Midbrain (tissue), 1 donor: ENCODE results near the gene SLC22A4.

Experiments
- DNase-seq: peaks from one replicate; lab custom pipeline; 2025; lab: John Stamatoyannopoulos, UW

The SLC22A4 gene

DNA sequence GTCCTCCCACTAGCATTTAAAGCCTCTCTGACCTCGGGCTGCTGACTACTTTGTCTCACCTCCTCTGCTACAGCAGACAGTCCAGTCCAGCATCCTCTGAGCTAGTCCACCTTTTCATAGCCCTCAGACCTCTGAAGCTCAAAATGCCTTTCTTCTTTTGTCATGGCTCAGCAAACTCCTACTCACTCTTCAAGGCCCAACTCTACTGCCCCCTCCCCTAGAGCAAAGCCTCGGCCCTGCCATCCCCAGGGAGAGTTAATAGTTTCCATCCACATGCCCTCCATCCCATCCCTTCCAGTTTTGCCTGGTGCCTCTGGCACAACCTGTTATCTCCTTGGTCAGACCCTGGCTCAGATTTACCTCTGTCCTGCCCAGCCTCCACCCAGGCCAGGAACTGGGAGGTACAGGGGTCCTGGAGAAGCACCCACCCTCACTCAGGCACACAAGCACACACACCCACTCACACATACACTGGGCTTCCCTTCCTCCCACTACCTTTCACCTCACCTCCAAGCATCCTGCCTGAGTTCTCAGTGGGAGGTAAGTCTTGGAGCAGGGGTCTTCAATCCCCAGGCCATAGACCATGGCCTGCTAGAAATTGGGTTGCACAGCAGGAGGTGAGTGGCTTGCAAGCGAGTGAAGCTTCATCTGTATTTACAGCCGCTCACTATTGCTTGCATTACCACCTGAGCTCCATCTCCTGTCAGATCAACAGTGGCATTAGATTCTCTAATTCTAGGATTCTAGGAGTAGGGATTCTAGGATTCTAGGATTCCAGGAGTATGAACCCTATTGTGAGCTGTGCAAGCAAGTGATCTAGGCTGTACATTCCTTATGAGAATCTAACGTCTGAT is 18.6 kb upstream of the SLC22A4 start:
- DNase-seq: no peak

DNA sequence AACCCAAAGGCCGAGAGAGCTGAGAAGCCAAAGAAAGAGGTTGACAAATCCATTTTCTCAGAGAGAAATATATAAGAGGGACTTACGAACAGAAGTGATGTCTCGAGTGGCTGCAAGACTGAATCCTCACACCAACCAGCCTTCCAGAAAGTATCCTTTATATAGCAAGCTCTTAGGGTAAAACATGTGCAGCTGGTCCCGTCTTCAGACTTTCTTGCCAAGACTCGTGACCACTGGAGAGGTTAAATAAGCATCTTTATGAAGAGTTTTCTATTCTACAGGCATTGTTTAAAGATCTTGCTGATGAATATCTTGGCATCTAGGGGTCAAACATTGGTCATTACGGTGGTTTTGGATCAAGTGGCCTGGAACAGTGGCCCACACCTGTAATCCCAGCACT is 16.9 kb upstream of the SLC22A4 start:
- DNase-seq: no peak

DNA sequence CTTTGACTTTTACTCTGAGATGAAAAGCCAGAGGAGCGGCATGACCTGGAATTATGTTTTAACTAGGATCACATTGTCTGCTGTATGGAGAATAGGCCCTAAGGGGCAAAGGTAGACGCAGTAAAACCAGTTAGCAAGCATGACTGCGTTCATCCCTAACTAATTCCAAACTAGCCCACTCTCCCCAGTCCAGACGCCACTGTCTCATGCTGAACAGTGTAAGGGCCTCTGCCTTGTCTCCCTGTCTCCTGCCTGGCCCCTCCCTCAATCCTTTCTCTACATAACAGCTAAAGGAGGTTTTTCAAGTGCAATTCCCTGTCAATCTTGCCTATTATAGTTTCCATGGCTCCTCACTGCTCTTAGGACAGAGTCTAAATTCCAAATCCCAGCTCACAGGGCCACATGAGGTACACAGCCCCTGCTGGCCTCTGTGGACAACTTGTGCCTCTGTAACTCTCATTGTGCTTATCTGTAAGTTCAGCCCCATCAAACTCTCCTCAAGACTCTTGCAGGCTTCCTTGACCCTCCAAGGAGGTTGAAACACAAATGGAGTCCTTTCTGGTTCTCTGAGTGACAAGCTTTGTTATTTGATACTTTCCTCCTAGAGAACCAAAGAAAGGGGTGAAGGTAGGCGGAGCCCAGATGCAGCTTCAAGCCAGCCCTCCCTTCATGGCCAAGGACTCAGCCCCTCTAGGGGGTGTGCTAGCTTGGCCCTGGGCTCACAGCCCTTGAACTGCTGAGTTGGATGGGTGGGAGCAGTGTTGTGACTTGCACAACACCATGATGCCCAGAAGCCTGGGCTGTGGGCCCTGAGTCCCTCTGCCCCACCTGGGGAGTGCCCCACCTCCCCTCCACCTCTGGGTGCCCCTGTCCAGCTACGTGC is 16.0 kb upstream of the SLC22A4 start:
- no peak for DNase-seq

DNA sequence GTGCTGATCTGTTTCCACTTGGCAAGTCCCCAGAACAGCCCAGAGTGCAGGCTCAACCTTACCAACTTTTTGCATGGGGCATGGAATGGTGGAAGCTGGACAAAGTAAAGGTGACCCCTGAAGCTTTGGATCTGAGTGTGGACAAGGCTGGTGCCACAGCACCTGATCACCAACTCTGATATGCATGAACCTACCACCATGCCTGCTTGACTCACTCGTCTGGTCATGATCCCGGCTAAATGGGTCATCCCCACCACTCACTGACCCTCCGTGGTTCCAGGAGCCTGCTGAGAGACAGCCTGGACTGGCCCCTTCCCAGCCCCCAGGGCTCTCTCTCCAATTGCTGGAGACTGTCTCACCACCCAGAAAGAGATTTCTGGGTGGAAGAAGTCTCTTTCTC is 14.4 kb upstream of the SLC22A4 start:
- DNase-seq: no peak

DNA sequence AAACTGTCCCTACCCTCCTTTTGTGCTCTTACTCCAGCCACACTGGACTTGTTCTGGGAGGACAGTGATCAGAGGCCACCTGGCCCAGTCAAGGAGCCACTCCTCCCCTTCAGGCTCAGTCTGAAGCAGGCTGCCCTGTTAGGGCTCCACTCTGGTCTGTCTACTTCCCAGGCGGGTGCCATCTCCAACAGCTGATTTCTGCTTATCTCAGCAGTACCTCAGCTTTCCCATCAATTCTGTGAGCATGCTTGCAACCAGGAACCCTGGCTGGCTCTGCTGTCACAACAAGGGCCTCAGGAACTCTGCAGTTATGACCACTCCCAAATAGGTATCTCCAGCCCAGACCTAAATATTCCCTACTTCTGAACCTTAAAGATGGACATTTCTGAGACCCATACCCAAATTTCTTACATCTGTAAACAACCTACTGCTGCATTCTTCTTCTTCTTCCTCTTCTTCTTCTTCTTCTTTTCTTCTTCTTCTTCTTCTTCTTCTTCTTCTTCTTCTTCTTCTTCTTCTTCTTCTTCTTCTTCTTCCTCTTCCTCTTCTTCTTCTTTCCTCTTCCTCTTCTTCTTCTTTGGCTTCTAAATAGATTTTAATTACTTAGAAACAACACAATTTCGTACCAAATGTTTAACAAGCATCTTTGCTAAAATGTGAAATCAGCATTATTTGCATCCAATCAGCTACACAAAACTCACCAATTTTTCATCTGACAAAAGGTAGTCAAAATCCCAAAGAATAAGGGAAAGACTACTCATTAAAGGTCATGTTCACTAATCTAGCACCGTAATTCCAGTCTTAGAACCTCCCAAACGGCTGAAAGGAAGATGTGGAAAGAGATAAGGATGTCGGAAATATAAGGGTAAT is 13.6 kb upstream of the SLC22A4 start:
- DNase-seq: no peak

DNA sequence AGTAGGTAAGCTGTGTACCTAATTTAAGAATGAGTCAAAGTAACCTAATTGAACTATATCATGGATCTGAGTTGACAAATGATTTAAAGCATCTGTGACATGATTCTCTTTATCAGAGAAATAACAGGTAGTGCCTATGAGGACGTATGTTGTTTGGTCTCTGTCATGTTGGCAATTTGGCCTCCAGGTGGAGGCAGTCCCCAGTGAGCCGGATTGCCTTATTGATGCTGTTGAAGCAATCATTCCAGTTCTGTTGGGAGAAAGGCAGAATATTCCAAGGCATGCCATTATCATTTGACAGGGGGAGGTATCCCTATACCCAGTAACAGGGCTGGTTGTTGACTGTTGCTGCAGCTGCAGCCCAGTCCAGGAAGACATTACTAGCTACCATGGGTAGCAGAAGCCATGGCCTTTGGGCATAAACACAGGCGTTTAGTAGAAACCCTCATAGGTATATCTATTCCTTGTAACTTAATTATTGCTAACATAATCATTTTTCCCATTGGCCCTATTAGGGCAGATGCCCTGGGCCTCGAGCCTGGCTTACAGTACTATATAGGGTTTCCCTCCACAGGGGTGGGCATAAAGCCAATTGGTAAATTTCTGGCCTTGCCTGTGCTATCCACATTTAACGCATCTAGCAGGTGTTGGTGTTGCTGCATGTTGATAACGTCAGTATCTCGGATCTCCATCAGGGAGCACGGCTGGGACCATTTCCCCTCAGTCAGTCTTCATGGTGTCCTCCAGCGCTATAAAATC is 12.2 kb upstream of the SLC22A4 start:
- no peak for DNase-seq

DNA sequence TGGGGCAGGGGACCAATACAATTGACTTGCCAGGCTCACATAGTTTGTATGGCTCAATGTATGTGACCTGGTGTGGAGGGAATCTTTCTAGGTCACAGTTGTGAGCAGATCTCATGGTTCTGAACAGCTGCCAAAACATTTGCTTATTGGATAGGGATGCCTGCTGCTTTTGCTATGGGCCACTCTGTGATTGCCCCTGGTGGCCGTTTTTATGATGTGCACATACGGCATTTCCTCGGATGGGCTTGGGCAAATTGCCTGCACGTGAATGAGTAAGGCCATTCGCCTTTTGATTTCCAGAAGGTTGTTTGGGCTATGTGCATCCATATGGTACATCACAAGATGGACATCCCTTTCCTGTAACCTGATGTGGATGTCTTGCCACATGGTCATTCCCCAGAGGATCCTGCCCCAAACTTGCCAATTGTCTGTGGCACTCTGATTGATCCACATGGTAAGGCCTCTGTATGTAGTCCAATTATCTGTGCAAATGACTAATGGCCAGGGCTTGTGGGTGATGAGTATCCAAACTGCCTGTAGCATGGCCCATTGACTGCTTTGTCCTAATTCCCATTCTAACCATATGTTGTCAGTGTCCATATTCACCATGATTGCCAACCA is 10.7 kb upstream of the SLC22A4 start:
- no peak for DNase-seq

DNA sequence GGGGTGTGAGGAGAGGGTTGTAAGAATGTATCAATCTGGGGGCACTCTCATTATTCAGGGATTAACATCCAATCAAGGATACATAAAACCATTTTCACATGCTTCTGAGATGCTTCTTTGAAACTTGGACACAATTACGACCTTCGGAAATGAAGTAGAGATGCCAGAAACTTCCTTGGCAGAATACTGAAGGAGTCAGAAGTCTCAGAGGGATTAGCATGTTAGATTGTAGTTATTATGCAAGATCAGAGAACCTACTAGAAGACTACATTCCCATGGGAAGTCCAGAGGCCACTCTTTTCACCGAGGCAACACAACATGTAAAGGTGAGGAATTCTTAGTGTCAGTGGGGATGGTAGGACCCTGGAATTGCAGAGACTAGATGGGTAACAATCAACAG is 5.1 kb upstream of the SLC22A4 start:
- DNase-seq: no peak

DNA sequence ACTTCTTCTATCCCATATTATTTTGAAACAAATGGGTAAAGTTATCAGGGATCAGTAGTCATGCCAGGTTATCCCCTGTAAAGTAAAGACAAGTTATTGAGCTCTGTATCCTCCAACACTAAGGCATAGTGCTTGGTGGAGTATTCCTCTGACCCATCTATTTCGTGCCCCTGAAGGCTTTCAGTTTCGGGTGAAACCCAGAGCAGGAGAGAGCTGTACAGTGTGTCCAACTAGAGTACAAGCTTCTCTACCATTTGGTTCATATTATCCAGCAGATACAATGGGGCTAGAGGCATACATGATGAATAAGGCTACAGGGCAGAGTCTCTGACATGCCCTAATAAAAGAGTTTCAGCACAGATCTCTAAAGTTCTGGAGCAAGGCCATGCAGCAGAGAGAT is 3.2 kb upstream of the SLC22A4 start:
- no peak for DNase-seq

DNA sequence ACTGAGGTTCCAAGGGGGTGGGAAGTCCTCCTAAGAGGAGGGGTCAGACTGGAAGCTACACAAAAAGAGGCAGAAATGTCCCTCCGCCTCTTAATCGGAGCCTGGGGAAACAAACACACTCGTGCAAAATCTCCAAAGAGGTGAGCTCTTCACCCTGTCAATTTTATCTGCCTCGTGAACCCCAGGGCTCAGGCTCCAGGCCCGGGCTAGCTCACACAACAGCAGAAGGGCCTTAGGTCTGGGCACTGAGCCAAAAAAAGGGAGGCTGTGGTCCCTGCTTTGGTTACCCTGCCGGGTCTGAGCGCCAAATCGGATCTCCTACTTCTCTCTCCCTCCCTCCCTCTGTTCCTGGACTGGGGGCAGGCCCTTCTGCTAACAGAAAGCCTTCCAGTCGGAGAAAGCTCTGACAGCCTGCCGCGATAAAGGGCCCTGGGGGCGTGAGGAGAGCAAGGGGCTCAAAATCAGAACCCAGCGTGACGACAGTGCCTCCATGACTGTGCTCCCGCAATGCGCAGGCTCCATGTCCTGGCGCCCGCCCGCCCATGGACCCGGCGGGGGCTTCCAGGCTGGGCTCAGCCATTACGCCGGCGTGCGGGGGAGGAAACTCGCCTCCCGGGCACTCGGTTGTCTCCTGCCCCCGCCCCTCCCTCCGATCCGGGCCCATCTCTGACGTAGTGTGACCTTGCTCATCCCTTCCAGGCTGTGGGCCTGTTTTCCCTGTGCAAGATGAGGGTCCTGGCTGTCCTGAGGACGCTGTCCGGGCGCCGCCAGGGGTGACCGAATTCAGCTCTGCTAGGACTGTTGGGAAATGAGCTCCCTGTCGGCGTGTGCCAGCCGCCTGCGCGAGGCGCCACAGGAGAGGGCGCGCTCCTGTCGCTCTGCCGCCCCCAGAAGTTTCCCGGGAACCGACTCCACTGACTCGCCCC is 865 bp upstream of the SLC22A4 start:
- peak; percentile 87 for DNase-seq

DNA sequence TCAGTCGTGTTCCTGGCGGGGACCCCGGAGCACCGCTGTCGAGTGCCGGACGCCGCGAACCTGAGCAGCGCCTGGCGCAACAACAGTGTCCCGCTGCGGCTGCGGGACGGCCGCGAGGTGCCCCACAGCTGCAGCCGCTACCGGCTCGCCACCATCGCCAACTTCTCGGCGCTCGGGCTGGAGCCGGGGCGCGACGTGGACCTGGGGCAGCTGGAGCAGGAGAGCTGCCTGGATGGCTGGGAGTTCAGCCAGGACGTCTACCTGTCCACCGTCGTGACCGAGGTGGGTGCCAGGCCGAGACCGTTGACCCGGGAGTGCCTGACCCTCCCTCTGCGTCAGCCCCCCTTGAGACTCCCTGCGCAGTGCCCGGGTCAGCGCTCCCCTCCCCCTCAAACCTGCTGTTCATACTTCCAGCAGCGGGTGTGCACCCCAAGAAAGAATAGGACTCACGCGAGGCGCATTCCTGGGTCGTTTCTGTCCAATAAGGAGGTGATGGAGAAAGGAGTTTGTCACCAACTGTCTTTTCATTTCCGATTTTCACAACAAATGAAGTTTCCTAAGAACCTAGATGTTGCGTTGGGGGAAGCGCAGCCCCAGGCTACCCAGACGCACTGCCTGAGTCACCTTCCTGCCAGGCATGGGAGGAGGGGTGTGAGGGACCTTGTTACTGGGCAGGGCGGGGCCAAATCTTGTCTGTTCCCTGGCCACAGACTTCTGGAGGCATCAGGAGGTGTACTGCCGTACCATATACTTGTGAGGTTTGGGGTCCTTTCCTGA is 722 bp downstream of the SLC22A4 start:
- DNase-seq: no peak

DNA sequence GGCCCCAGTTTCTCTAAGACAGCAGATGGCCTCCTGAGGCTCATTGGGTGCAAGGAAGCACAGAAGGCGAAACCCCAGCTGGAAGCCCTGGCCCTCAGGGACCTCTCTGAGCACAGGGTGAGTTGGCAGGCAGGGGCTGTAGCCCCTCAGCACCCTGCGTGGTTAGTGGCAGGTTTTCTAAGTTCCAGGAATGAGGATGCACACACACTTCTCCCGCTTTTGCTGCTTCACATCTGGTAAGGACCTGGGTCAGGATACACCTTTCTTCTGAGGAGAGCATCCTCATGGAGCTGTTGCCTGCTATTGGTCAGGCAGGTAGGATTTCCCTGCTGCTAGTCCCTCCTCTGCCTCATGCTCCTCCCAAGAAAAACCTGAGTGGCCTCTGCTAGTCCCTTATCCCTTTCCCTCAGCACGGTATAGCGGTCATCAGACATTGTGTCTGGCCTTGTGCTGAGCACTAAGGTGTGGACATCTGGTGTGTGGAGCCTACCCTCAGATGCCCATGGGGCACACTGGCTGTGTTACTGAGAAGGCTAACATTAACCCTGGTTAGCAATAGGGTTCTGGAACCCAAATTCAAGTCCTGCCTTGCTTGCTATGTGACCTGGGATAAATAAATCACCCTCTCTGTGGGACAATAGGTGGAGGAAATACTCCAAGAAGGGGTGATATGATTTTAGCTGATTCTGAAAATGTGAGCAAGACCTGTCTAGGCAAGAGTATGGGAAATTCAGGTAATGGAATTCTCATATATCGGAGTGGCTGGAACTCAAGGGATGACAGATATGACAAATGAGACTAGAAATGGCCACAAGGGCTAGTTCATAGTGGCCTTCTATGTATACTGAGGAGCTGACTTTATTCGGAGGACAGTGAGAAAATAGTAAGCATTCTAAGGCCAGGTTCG is 1.6 kb downstream of the SLC22A4 start:
- DNase-seq: no peak

DNA sequence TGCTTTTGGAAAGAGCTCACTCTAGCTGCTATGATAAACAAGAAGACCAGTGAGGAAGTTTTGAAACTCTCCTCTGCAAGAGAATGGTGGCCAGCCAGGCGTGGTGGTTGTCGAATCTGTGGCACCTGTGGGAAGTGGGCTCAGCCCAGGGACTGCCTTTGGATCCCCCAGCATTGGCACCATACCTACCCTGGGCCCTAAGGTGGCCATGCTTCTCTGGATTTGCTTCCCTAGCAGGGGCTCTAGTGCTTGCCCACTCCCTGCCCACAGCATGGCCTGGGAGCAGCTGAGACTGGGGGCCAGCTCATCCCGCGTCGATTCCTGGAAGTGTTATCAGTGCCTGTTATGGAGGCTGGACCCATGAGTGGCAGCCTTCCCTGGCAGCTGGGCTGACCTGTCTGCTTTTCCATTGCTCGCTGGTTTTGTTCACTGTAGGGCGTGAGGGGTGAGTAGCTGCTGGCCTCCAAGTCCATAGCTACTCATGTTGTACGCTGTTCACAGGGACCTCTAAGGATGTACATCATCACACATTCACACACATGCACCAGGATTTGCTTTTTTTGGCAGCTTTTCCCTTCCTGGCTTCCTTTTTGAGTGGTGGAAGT is 2.3 kb downstream of the SLC22A4 start:
- no peak for DNase-seq

DNA sequence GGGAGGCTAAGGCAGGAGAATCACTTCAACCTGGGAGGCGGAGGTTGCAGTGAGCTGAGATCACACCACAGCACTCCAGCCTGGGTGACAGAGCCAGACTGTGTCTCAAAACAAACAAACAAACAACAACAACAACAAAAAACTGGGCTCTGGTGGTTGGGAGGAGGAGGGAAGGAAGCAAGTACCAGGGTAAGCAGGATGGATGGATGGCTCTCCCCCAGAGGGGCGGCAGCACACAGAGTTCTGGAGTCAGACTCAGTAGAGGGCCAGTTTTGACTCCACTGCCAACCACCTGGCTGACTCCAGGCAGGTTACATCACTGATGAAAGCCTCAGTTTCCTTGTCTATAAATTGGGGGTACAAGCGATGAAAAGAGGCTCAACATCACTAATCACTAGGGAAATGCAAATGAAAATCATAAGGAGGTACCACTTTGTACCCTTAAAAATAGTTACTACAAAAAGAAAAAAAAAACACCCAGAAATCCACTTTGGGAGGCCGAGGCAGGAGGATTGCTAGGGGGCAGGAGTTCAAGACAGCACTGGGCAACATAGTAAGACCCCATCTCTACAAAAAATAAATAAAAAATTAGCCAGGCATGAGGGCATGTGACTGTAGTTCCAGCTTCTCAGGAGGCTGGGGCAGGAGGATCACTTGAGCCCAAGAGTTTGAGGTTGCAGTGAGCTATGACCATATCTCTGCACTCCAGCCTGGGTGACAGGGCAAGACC is 3.2 kb downstream of the SLC22A4 start:
- no peak for DNase-seq

DNA sequence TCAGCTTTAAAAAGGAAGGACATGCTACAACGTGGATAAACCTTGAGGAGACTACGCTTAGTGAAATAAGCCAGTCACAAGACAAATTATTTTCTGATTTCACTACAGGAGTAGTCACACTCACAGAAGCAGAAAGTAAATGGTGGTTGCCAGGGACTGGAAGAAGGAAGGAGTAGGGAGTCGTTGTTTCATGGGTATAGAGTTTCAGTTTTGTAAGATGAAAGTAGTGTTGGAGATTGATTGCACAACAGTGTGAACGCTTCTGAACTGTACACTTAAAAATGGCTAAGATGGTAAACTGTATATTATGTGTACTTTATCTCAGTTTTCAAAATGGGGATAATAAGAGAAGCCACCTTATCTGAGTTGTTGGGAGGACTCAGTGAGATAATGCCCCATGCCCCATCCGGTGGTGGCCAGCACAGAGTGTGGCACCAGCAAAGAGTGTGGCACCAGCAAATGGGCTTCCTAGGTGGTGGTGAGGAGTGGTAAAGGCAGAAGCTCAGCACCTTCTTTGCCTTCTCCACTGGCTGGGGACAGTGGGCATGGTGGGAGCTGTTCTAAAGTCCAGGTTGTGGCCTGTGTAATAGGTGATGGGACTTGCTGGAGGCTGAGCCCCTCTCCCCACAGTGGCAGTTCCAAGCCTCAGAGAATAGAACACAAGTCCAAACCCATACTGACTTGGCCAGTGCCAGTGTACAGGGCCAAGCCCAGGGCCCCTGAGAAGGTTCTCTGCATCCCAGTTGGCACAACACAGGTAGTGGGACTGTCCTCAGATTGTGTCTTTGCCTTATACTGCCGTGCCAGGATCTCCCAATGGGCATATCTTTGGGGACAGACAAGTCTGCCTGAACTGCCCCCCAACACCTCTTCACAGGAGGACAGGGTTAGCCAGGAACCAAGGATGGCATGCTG is 4.4 kb downstream of the SLC22A4 start:
- DNase-seq: no peak

DNA sequence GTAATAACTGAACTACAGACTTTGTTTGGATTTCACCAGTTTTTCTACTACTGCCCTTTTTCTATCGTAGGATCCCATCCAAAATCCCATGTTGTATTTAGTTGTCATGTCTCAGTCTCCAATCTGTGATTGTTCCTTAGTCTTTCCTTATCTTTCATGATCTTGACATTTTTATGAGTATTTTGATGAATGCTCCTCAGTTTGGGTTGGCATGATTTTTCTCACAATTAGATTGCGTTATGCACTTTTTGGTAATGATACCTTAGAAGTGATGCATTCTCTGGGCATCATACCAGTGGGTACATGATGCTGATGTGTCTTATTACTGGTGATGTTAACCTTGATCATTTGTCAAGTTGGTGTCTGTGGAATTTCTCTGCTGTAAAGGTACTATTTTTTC is 5.7 kb downstream of the SLC22A4 start:
- no peak for DNase-seq
